Gastroesophageal sphincter (tissue), 4 donors: ENCODE measurements around the gene RAB1B. TPM values are rescaled to one million over a fixed set of nuclear protein-coding genes. Genes with fewer than 3 reads are reported as not detected.
A peak's percentile ranks its signal among the peaks of the same experiment; 100 is the strongest.

Experiments used
- ATAC-seq: fragments of 150-250 bp; one replicate; pipeline ENCODE4 v1.9.1; 2016; ENCODE audit warnings: mild to moderate bottlenecking, moderate library complexity
- H3K27ac ChIP-seq, 4 donors: fragments of 200-600 bp; sonication (generic) in 3 of 4; 1 replicate in 3 of 4; 2 replicates in 1 of 4; pipeline ENCODE4 v1.5.1; 2016 to 2019
- H3K27me3 ChIP-seq: fragments of 200-600 bp; sonication (generic); one replicate; pipeline ENCODE4 v1.5.1; 2019
- H3K36me3 ChIP-seq, 2 donors: fragments of 200-600 bp; sonication (generic); one replicate each; pipeline ENCODE4 v1.5.1; 2019; ENCODE audit warnings: control low read depth in 1 of 2
- H3K4me1 ChIP-seq, 3 donors: fragments of 200-600 bp; sonication (generic); 1 replicate in 2 of 3; 2 replicates in 1 of 3; pipeline ENCODE4 v1.5.1; 2016 to 2019; ENCODE audit warnings: control low read depth in 2 of 3
- H3K4me3 ChIP-seq, 2 donors: fragments of 200-600 bp; sonication (generic); one replicate each; pipeline ENCODE4 v1.5.1; 2019; ENCODE audit warnings: mild to moderate bottlenecking in 1 of 2, moderate library complexity in 1 of 2
- H3K9me3 ChIP-seq, 3 donors: fragments of 200-600 bp; sonication (generic); one replicate each; pipeline ENCODE4 v1.5.1; 2017 to 2019; ENCODE audit warnings: control low read depth in 2 of 3
- EP300 ChIP-seq: sonication (generic); formaldehyde crosslinking; IDR thresholded peaks from one replicate; pipeline ENCODE4 v1.6.1; 2017; ENCODE audit warnings: antibody characterized with exemption, mild to moderate bottlenecking
- POLR2A ChIP-seq, 2 donors: fragments of 450-650 bp; IDR thresholded peaks; one replicate each; pipeline ENCODE4 v1.6.1; 2017; ENCODE audit warnings: antibody characterized with exemption in 2 of 2, mild to moderate bottlenecking in 2 of 2, moderate library complexity in 1 of 2
- POLR2AphosphoS5 ChIP-seq: sonication (generic); formaldehyde crosslinking; IDR thresholded peaks from one replicate; pipeline ENCODE4 v1.6.1; 2017; ENCODE audit warnings: antibody characterized with exemption
- WGBS, 2 donors: methylation state at CpG; one replicate each; pipeline ENCODE4 v1.1.5; 2018; ENCODE audit warnings: low coverage in 1 of 2; 5-methylcytosine and 5-hydroxymethylcytosine counted together
- total RNA-seq, 4 donors: library from RNA; depleted of rRNA; stranded (reverse); fragments of >200 nt; gene quantifications; one replicate each; pipeline ENCODE4 v1.1.0, GENCODE V29; 2016
- TF ChIP-seq, protein P1 (sequence below), 4 experiments: fragments of 200-600 bp in 2 of 4; fragments of 450-650 bp in 2 of 4; sonication (generic) in 1 of 4; IDR thresholded peaks; one replicate each; pipeline ENCODE4 v1.5.1; 2017 to 2019; ENCODE audit warnings: antibody characterized with exemption in 4 of 4, mild to moderate bottlenecking in 2 of 4, moderate library complexity in 2 of 4

Gene RAB1B
- total RNA-seq, 4 donors from 2014 or later = 99.3 to 162 (median 115) TPM

GRCh38 chr11:66281001-66281400, 12.6 kb downstream of the RAB1B start:
- ATAC-seq = no peak
- Histone ChIP-seq H3K9me3 (no peaks in the 10 kb centered on the region), H3K27me3 (peaks cover 3% of the 10 kb centered on the region), H3K36me3 (peaks cover 0 to 38% of the 10 kb centered on the region in 2 donors), H3K4me1 (peaks cover 2 to 49% (median 13%) of the 10 kb centered on the region in 3 donors), H3K27ac (no peak overlapping the region), H3K4me3 (no peak overlapping the region)
- 79 to 90% methylated on average over 4 to 5 of the region's 6 CpGs for WGBS, 2 donors
- no peak for TF ChIP-seq POLR2AphosphoS5
- no peak for TF ChIP-seq EP300
- TF ChIP-seq, protein P1, sequence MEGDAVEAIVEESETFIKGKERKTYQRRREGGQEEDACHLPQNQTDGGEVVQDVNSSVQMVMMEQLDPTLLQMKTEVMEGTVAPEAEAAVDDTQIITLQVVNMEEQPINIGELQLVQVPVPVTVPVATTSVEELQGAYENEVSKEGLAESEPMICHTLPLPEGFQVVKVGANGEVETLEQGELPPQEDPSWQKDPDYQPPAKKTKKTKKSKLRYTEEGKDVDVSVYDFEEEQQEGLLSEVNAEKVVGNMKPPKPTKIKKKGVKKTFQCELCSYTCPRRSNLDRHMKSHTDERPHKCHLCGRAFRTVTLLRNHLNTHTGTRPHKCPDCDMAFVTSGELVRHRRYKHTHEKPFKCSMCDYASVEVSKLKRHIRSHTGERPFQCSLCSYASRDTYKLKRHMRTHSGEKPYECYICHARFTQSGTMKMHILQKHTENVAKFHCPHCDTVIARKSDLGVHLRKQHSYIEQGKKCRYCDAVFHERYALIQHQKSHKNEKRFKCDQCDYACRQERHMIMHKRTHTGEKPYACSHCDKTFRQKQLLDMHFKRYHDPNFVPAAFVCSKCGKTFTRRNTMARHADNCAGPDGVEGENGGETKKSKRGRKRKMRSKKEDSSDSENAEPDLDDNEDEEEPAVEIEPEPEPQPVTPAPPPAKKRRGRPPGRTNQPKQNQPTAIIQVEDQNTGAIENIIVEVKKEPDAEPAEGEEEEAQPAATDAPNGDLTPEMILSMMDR (IDR thresholded peaks at IDR 0.05) = no peak
- no peak for TF ChIP-seq POLR2A (IDR thresholded peaks at IDR 0.05)

- Histone ChIP-seq H3K27me3 (peaks cover 3% of the 10 kb centered on the region), H3K4me3 (no peak overlapping the region), H3K27ac (no peak overlapping the region), H3K9me3 (no peaks in the 10 kb centered on the region), H3K36me3 (peaks cover 0 to 36% of the 10 kb centered on the region in 2 donors), H3K4me1 (peaks cover 2 to 58% (median 13%) of the 10 kb centered on the region in 3 donors)
- WGBS, 2 donors = 56% methylated on average over 4 of the region's 20 CpGs; no CpG with 5 or more reads in 1 of the 2 donors
- no peak for TF ChIP-seq POLR2AphosphoS5
- no peak for ATAC-seq
Observed at GRCh38 chr11:66281776-66282467, 13.5 kb downstream of the RAB1B start.

GRCh38 chr11:66282468-66283455, 14.3 kb downstream of the RAB1B start:
- TF ChIP-seq POLR2AphosphoS5 (peak; percentile 12), EP300 (no peak), POLR2A (IDR thresholded peaks at IDR 0.05) (no peak)
- TF ChIP-seq, protein P1 (IDR thresholded peaks at IDR 0.05) = peak in 3 of 4 experiments; percentile 97 to 99 (median 99)
- ATAC-seq = peak; percentile 86
- Histone ChIP-seq H3K9me3 (no peaks in the 10 kb centered on the region), H3K4me1 (peaks cover 2 to 60% (median 9%) of the 10 kb centered on the region in 3 donors), H3K27me3 (peaks cover 3% of the 10 kb centered on the region), H3K36me3 (peaks cover 0 to 32% of the 10 kb centered on the region in 2 donors), H3K4me3 (no peak overlapping the region), H3K27ac (no peak overlapping the region)
- 3 to 74% methylated on average over 5 to 6 of the region's 35 CpGs for WGBS, 2 donors

DNA sequence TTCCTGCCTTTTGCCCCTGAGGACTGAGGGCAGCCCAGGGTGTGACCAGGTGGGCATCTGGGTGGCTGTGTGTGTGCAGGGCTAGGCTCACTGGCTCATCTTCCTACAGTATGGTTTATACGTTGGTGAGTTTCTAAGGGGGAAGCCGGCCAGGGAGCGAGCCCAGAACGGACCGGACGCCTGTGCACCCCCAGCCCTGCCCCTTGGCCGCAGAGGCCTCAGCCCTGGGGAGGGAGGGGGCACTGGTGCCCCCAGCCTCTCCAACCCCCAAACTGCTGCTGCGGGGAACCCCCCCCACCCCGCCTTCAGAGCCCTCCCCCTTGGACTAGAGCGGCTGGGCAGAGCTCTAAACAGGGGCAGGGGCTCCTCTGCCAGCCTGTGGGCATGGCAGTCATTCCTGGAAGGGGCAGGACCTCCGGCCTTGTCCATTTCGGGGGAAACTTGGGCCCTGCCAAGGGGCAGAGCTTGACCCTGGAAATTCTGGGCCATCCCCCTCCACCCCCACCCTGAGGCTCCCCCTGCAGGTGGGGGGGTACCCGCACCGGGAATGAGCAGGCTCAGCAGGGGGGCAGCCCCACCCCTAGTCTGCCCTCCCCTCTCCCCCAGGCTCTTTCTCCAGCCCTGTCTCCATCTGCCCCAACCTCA, 15.1 kb downstream of the RAB1B start:
- peaks cover 0 to 63% (median 6%) of the 10 kb centered on the region in 3 donors for H3K4me1 ChIP-seq
- H3K9me3 ChIP-seq = no peaks in the 10 kb centered on the region
- peaks cover 3% of the 10 kb centered on the region for H3K27me3 ChIP-seq
- H3K27ac ChIP-seq = no peak overlapping the region
- ATAC-seq = no peak
- no peak overlapping the region for H3K4me3 ChIP-seq
- TF ChIP-seq EP300 (no peak), POLR2A (IDR thresholded peaks at IDR 0.05) (no peak), POLR2AphosphoS5 (no peak)
- TF ChIP-seq, protein P1 (IDR thresholded peaks at IDR 0.05) = no peak
- peaks cover 0 to 32% of the 10 kb centered on the region in 2 donors for H3K36me3 ChIP-seq
- 27% methylated on average over 2 of the region's 14 CpGs; no CpG with 5 or more reads in 1 of the 2 donors for WGBS, 2 donors
